SK-N-MC (cell line): ENCODE results near the gene NCK2.

ENCODE experiments used
- EZH2 ChIP-seq: fragments of 200-600 bp; sonication (generic); IDR thresholded peaks from one replicate; pipeline ENCODE4 v1.6.1; 2017; ENCODE audit warnings: antibody characterized with exemption
- POLR2AphosphoS5 ChIP-seq: IDR thresholded peaks from 2 replicates; pipeline ENCODE4 v1.6.1; 2012; ENCODE audit warnings: mild to moderate bottlenecking, low read depth, low read length, borderline replicate concordance

DNA sequence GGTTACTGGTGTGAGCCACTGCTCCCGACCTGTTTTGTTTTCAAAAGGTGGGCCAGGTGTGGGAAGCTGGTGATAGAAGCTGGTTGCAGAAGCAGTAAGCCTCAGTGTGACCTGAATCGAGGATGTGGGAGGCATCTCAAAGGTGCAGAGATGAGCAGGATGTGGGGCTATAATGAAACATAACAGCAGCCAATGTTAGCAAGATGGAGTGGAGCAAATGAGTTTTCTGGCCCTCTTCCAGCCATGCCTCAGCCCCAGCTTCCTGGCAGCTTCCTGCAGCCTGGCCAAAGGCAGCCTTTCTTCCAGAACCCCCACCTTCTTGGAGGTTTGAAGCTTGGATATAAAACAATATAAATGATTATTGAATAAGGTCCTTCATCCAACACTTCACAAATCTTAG lies 184.8 kb downstream of the NCK2 start:
- TF ChIP-seq POLR2AphosphoS5 (no peak), EZH2 (no peak)
